Neutrophil (primary cell): ENCODE data around the gene RINL.

Source experiments
- H3K27ac ChIP-seq: fragments of 200-600 bp; sonication (generic); 2 replicates; pipeline ENCODE4 v1.5.1; 2016; ENCODE audit warnings: mild to moderate bottlenecking, moderate library complexity
- H3K27me3 ChIP-seq: fragments of 200-600 bp; sonication (generic); 2 replicates; pipeline ENCODE4 v1.6.0; 2016; ENCODE audit warnings: mild to moderate bottlenecking
- H3K36me3 ChIP-seq: fragments of 200-600 bp; sonication (generic); 2 replicates; pipeline ENCODE4 v1.5.1; 2017
- H3K4me1 ChIP-seq, 2 experiments: fragments of 200-600 bp in 1 of 2; sonication (generic) in 1 of 2; 1 replicate in 1 of 2; 2 replicates in 1 of 2; pipeline versions ENCODE4 v1.5.1 to v1.6.1; 2013 to 2016; ENCODE audit warnings: low read depth in 1 of 2, low read length in 1 of 2, mild to moderate bottlenecking in 1 of 2, moderate library complexity in 1 of 2; ENCODE audit not compliant: control insufficient read depth in 1 of 2, insufficient read depth in 1 of 2
- H3K4me3 ChIP-seq, 2 experiments: fragments of 200-600 bp in 1 of 2; sonication (generic) in 1 of 2; 1 replicate in 1 of 2; 2 replicates in 1 of 2; pipeline ENCODE4 v1.5.1; 2013 to 2016; ENCODE audit warnings: low read depth in 1 of 2, low read length in 1 of 2, mild to moderate bottlenecking in 1 of 2, moderate library complexity in 1 of 2
- H3K9me3 ChIP-seq: fragments of 200-600 bp; sonication (generic); 2 replicates; pipeline ENCODE4 v1.5.1; 2016
- TF ChIP-seq, protein P1 (sequence below): fragments of 200-600 bp; sonication (generic); IDR thresholded peaks from 2 replicates; pipeline ENCODE4 v1.5.1; 2016; ENCODE audit warnings: antibody characterized with exemption

Gene RINL

DNA sequence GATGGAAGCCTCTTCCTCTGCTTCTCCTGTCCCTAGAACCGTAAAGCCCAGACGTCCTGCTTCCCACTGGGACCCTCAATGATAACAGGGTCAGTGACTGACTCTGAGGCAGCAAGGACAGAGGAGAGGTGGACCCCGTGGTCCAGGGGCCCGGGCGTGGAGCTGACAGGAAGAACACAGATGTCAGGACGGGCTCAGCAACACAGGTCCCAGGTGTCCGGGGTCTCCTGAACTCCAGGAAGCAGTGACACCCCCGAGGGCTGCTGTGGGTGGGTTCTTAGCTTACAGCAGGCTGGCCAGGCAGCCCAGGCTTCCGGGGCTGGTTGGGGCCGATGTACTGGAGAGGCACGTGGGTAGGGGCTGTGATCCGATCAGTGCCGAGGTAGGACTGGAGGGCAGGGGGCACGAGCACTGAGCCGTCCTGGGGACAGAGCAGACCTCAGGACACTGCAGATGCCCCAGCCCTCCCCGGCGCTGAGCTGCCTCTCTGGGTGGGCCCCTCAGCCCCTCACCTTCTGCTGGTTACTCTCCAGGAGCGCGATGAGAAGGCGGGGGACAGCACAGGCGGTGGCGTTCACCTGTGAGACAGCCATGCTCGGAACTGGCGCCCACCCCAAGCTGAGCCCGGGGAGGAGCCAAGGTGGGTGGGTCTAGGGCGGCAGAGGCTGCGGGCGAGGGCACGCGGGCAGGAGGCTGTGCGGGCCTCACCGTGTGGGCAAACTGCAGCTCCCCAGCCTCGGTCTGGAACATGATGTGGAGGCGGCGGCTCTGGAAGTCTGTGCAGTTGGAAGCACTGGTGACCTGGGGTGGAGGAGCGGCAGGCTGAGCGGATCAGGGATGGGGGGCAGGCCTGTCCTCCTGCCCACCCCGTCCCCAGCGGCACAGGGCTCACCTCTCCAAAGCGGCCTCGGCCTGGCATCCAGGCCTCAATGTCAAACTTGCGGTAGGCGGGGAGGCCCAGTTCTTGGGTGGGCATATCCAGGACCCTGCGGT lies 37.5 kb upstream of the RINL start:
- Histone ChIP-seq H3K27ac (no peak overlapping the region), H3K27me3 (peaks cover 11% of the 10 kb centered on the region), H3K9me3 (no peaks in the 10 kb centered on the region), H3K4me1 (no peaks in the 10 kb centered on the region), H3K36me3 (no peaks in the 10 kb centered on the region), H3K4me3 (no peak overlapping the region)
- TF ChIP-seq, protein P1, sequence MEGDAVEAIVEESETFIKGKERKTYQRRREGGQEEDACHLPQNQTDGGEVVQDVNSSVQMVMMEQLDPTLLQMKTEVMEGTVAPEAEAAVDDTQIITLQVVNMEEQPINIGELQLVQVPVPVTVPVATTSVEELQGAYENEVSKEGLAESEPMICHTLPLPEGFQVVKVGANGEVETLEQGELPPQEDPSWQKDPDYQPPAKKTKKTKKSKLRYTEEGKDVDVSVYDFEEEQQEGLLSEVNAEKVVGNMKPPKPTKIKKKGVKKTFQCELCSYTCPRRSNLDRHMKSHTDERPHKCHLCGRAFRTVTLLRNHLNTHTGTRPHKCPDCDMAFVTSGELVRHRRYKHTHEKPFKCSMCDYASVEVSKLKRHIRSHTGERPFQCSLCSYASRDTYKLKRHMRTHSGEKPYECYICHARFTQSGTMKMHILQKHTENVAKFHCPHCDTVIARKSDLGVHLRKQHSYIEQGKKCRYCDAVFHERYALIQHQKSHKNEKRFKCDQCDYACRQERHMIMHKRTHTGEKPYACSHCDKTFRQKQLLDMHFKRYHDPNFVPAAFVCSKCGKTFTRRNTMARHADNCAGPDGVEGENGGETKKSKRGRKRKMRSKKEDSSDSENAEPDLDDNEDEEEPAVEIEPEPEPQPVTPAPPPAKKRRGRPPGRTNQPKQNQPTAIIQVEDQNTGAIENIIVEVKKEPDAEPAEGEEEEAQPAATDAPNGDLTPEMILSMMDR: no peak

- Histone ChIP-seq H3K36me3 (peaks cover 5% of the 10 kb centered on the region), H3K27me3 (peaks cover 11% of the 10 kb centered on the region), H3K9me3 (no peaks in the 10 kb centered on the region), H3K27ac (no peak overlapping the region), H3K4me3 (no peak overlapping the region), H3K4me1 (no peaks in the 10 kb centered on the region)
- TF ChIP-seq, protein P1: no peak
These were observed 35.9 kb upstream of the RINL start for GRCh38 chr19:38913958-38914357.

- TF ChIP-seq, protein P1: no peak
- Histone ChIP-seq H3K4me1 (no peaks in the 10 kb centered on the region), H3K36me3 (peaks cover 16% of the 10 kb centered on the region), H3K4me3 (no peak overlapping the region), H3K27me3 (peaks cover 11% of the 10 kb centered on the region), H3K27ac (no peak overlapping the region), H3K9me3 (no peaks in the 10 kb centered on the region)
These were observed 34.8 kb upstream of the RINL start for GRCh38 chr19:38912600-38913514.

GRCh38 chr19:38911388-38912001 lies 33.4 kb upstream of the RINL start:
- H3K4me1 ChIP-seq: no peaks in the 10 kb centered on the region
- no peak overlapping the region for H3K27ac ChIP-seq
- TF ChIP-seq, protein P1: no peak
- no peak overlapping the region for H3K4me3 ChIP-seq
- H3K27me3 ChIP-seq: peaks cover 11% of the 10 kb centered on the region
- H3K36me3 ChIP-seq: peaks cover 29% of the 10 kb centered on the region
- no peaks in the 10 kb centered on the region for H3K9me3 ChIP-seq

- TF ChIP-seq, protein P1: no peak
These were observed 32.4 kb upstream of the RINL start for GRCh38 chr19:38910488-38910887.

More at GRCh38 chr19:38910488-38910887, 32.4 kb upstream of the RINL start:
- H3K27me3 ChIP-seq: peaks cover 11% of the 10 kb centered on the region
- H3K27ac ChIP-seq: no peak overlapping the region
- no peaks in the 10 kb centered on the region for H3K4me1 ChIP-seq
- H3K4me3 ChIP-seq: no peak overlapping the region
- peaks cover 37% of the 10 kb centered on the region for H3K36me3 ChIP-seq
- H3K9me3 ChIP-seq: no peaks in the 10 kb centered on the region
